Right lobe of liver (tissue), 6 donors: ENCODE measurements around the gene ANP32A. TPM values are rescaled to one million over a fixed set of nuclear protein-coding genes. Genes with fewer than 3 reads are reported as not detected.

Experiments used
- ATAC-seq, 4 donors: fragments of 200-7000 bp; cut with Tn5 transposase; one replicate each; pipeline ENCODE4 v1.9.1; 2020; ENCODE audit warnings: mild to moderate bottlenecking in 4 of 4, moderate library complexity in 4 of 4
- DNase-seq, 3 donors: peaks; one replicate each; pipeline ENCODE4 v3.0.0-alpha.2; 2020
- H3K27ac ChIP-seq, 3 donors: fragments of 200-600 bp; one replicate each; pipeline ENCODE4 v1.8.0; 2022
- H3K27me3 ChIP-seq, 2 donors: fragments of 200-600 bp; one replicate each; pipeline ENCODE4 v1.8.0; 2022
- H3K36me3 ChIP-seq, 4 donors: fragments of 200-600 bp; sonication (generic) in 1 of 4; one replicate each; pipeline versions ENCODE4 v1.5.1 to v1.8.0; 2017 to 2022; ENCODE audit warnings: control low read depth in 1 of 4
- H3K4me1 ChIP-seq, 4 donors: fragments of 200-600 bp; sonication (generic) in 1 of 4; one replicate each; pipeline versions ENCODE4 v1.5.1 to v1.8.0; 2017 to 2022; ENCODE audit warnings: control low read depth in 1 of 4
- H3K4me3 ChIP-seq, 3 donors: fragments of 200-600 bp; one replicate each; pipeline ENCODE4 v1.8.0; 2022
- H3K9me3 ChIP-seq, 4 donors: fragments of 200-600 bp; sonication (generic) in 1 of 4; one replicate each; pipeline versions ENCODE4 v1.5.1 to v1.8.0; 2017 to 2022; ENCODE audit warnings: control low read depth in 1 of 4
- CTCF ChIP-seq, 4 donors: fragments of 200-600 bp in 3 of 4; fragments of 450-650 bp in 1 of 4; IDR thresholded peaks; one replicate each; pipeline versions ENCODE4 v1.5.1 to v1.8.0; 2016 to 2022; ENCODE audit warnings: antibody characterized with exemption in 4 of 4, mild to moderate bottlenecking in 2 of 4
- POLR2A ChIP-seq: fragments of 450-650 bp; IDR thresholded peaks from one replicate; pipeline ENCODE4 v1.6.1; 2017; ENCODE audit warnings: antibody characterized with exemption, mild to moderate bottlenecking
- WGBS: methylation state at CpG from one replicate; pipeline ENCODE4 v1.1.6; 2018; ENCODE audit warnings: low coverage, low lambda C conversion rate; ENCODE audit not compliant: insufficient coverage; ENCODE audit errors: missing lambda C conversion rate; 5-methylcytosine and 5-hydroxymethylcytosine counted together
- intact Hi-C, 2 donors: fragments of 100-400 bp; cut with DNase I; formaldehyde crosslinking; loops; one replicate each; pipeline versions ENCODE4 v1.11.2 to v1.14.1; 2022
- total RNA-seq, 6 experiments: library from RNA; depleted of rRNA in 2 of 6; stranded (reverse); fragments of >200 nt in 2 of 6; fragmentation: NEBNext Ultra II Directional in 3 of 6; extraction: Animal tissue kit (Norgen Biotek cat#: 25700) in 3 of 6; gene quantifications; one replicate each; pipeline versions ENCODE4 v1.1.0 to v1.2.4, GENCODE V29; 2016 to 2023
- donor health status: DM: no; HTN: yes; CAD: no.
- donor health status: DM: no; HTN: no; CAD: no.
- donor health status: DM: no; HTN: no; CAD: no.
- donor health status: DM: no; HTN: yes; CAD: no.
- donor health status: DM: no; HTN: yes; CAD: no.

The ANP32A gene
- total RNA-seq, 6 experiments from 2014 or later: 39.9 to 66.6 (median 49.0) TPM

- intact Hi-C loops: no loop called here
- Histone ChIP-seq H3K9me3 (no peaks in the 10 kb centered on the region), H3K27ac (no peak overlapping the region), H3K4me1 (peaks cover 0 to 59% (median 25%) of the 10 kb centered on the region in 4 donors), H3K27me3 (no peaks in the 10 kb centered on the region), H3K4me3 (no peak overlapping the region), H3K36me3 (no peaks in the 10 kb centered on the region)
- TF ChIP-seq POLR2A (no peak), CTCF (IDR thresholded peaks at IDR 0.05) (no peak)
- no peak for ATAC-seq
- DNase-seq: no peak
- 66% methylated on average over 8 of the region's 9 CpGs for WGBS
These were observed 22.2 kb downstream of the ANP32A start for GRCh38 chr15:68798346-68799094.

- Histone ChIP-seq H3K4me3 (no peak overlapping the region), H3K9me3 (no peaks in the 10 kb centered on the region), H3K27me3 (no peaks in the 10 kb centered on the region), H3K4me1 (peaks cover 0 to 61% (median 28%) of the 10 kb centered on the region in 4 donors), H3K36me3 (no peaks in the 10 kb centered on the region), H3K27ac (no peak overlapping the region)
- intact Hi-C loops: no loop called here
- WGBS: 46% methylated on average over 2 of the region's 6 CpGs
- DNase-seq (no peak), ATAC-seq (no peak)
- TF ChIP-seq POLR2A (no peak), CTCF (IDR thresholded peaks at IDR 0.05) (no peak)
These were observed 22.9 kb downstream of the ANP32A start for GRCh38 chr15:68797599-68798345.

GRCh38 chr15:68797191-68797590 lies 23.5 kb downstream of the ANP32A start:
- intact Hi-C loops: no loop called here
- Histone ChIP-seq H3K9me3 (no peaks in the 10 kb centered on the region), H3K4me3 (no peak overlapping the region), H3K36me3 (no peaks in the 10 kb centered on the region), H3K4me1 (peaks cover 0 to 61% (median 28%) of the 10 kb centered on the region in 4 donors), H3K27me3 (no peaks in the 10 kb centered on the region), H3K27ac (no peak overlapping the region)
- ATAC-seq (no peak), DNase-seq (no peak)
- WGBS: 60% methylated on average over 1 of the region's 3 CpGs
- TF ChIP-seq CTCF (IDR thresholded peaks at IDR 0.05) (no peak), POLR2A (no peak)

GRCh38 chr15:68796576-68796975 lies 24.1 kb downstream of the ANP32A start:
- Histone ChIP-seq H3K27ac (no peak overlapping the region), H3K36me3 (no peaks in the 10 kb centered on the region), H3K9me3 (no peaks in the 10 kb centered on the region), H3K4me1 (peaks cover 0 to 60% (median 27%) of the 10 kb centered on the region in 4 donors), H3K4me3 (no peak overlapping the region), H3K27me3 (no peaks in the 10 kb centered on the region)
- intact Hi-C loops: no loop called here
- ATAC-seq: no peak
- no peak for TF ChIP-seq POLR2A
- TF ChIP-seq CTCF (IDR thresholded peaks at IDR 0.05): no peak
- DNase-seq: no peak
- WGBS: 78% methylated on average over 5 of the region's 6 CpGs
